HL-60 (cell line): ENCODE results near the gene EXOC2.

ENCODE experiments used
- DNase-seq, 2 experiments: peaks; one replicate each; pipeline ENCODE4 v3.0.0-alpha.2; 2010 to 2020; ENCODE audit warnings: low read depth in 1 of 2, low spot score in 1 of 2
- H3K27ac ChIP-seq: fragments of 250-450 bp; sonication (Bioruptor Pico); replicated peaks from 2 replicates; pipeline ENCODE4 v1.5.1; 2020; ENCODE audit warnings: mild to moderate bottlenecking, moderate library complexity
- H3K27me3 ChIP-seq: fragments of 250-450 bp; sonication (Bioruptor Pico); 2 replicates; pipeline ENCODE4 v1.5.1; 2021; ENCODE audit warnings: mild to moderate bottlenecking, moderate library complexity; ENCODE audit not compliant: insufficient read depth, poor library complexity, severe bottlenecking
- H3K4me3 ChIP-seq: replicated peaks from 2 replicates; pipeline ENCODE4 v1.5.1; 2011; ENCODE audit warnings: mild to moderate bottlenecking, control low read depth, low read length; ENCODE audit not compliant: insufficient read depth
- CTCF ChIP-seq: IDR thresholded peaks from one replicate; pipeline ENCODE4 v1.5.1; 2011; ENCODE audit warnings: low read length, control low read depth, inconsistent platforms; ENCODE audit not compliant: insufficient read depth
- GABPA ChIP-seq: IDR thresholded peaks from 2 replicates; pipeline ENCODE4 v1.6.1; 2012; ENCODE audit warnings: low read depth
- POLR2AphosphoS5 ChIP-seq: IDR thresholded peaks from 2 replicates; pipeline ENCODE4 v1.6.1; 2012; ENCODE audit warnings: low read depth
- REST ChIP-seq: IDR thresholded peaks from 2 replicates; pipeline ENCODE4 v1.6.1; 2012; ENCODE audit warnings: low read depth; ENCODE audit not compliant: insufficient replicate concordance
- SPI1 ChIP-seq: IDR thresholded peaks from 2 replicates; pipeline ENCODE4 v1.6.1; 2012; ENCODE audit warnings: low read depth, mild to moderate bottlenecking, borderline replicate concordance

EXOC2 gene

GRCh38 chr6:449057-449430 lies 243.9 kb downstream of the EXOC2 start:
- no peak overlapping the region for H3K27ac ChIP-seq
- H3K27me3 ChIP-seq = no peaks in the 10 kb centered on the region
- H3K4me3 ChIP-seq = no peak overlapping the region
- no peak for TF ChIP-seq CTCF
- no peak for TF ChIP-seq GABPA
- no peak for TF ChIP-seq REST
- TF ChIP-seq SPI1 = no peak
- no peak for DNase-seq

GRCh38 chr6:448296-449056 lies 244.5 kb downstream of the EXOC2 start:
- TF ChIP-seq GABPA (no peak), REST (no peak), CTCF (no peak), POLR2AphosphoS5 (no peak), SPI1 (no peak)
- H3K27me3 ChIP-seq = no peaks in the 10 kb centered on the region
- DNase-seq = no peak
- H3K4me3 ChIP-seq = no peak overlapping the region
- no peak overlapping the region for H3K27ac ChIP-seq

GRCh38 chr6:447381-448165 lies 245.4 kb downstream of the EXOC2 start:
- Histone ChIP-seq H3K4me3 (no peak overlapping the region), H3K27ac (no peak overlapping the region), H3K27me3 (no peaks in the 10 kb centered on the region)
- no peak for TF ChIP-seq SPI1
- no peak for TF ChIP-seq CTCF
- TF ChIP-seq GABPA = no peak
- TF ChIP-seq POLR2AphosphoS5 = no peak
- TF ChIP-seq REST = no peak
- DNase-seq = no peak
